OCI-LY1 (cell line): ENCODE measurements around the gene RAPGEF1.

Experiments
- EZH2 ChIP-seq: fragments of 200-600 bp; sonication (generic), shearing (Covaris generic); IDR thresholded peaks from 2 replicates; pipeline ENCODE4 v1.8.0; 2017; ENCODE audit warnings: borderline replicate concordance, mixed run types, mild to moderate bottlenecking, antibody characterized with exemption, low read length, moderate library complexity, mixed read lengths
- TF ChIP-seq, protein P1 (sequence below): fragments of 200-600 bp; sonication (generic), shearing (Covaris generic); IDR thresholded peaks from 2 replicates; pipeline ENCODE4 v1.5.1; 2017; ENCODE audit warnings: mild to moderate bottlenecking, antibody characterized with exemption, low read length, moderate library complexity, mixed read lengths

GRCh38 chr9:131579789-131580211, 160.1 kb downstream of the RAPGEF1 start:
- TF ChIP-seq, protein P1, sequence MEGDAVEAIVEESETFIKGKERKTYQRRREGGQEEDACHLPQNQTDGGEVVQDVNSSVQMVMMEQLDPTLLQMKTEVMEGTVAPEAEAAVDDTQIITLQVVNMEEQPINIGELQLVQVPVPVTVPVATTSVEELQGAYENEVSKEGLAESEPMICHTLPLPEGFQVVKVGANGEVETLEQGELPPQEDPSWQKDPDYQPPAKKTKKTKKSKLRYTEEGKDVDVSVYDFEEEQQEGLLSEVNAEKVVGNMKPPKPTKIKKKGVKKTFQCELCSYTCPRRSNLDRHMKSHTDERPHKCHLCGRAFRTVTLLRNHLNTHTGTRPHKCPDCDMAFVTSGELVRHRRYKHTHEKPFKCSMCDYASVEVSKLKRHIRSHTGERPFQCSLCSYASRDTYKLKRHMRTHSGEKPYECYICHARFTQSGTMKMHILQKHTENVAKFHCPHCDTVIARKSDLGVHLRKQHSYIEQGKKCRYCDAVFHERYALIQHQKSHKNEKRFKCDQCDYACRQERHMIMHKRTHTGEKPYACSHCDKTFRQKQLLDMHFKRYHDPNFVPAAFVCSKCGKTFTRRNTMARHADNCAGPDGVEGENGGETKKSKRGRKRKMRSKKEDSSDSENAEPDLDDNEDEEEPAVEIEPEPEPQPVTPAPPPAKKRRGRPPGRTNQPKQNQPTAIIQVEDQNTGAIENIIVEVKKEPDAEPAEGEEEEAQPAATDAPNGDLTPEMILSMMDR = no peak
- TF ChIP-seq EZH2 = no peak
